A549 treated with Mapracorat at 1 μM for 4 hours (cell line): ENCODE data around the gene FHOD3. TPM values are rescaled to one million over a fixed set of nuclear protein-coding genes. Genes with fewer than 3 reads are reported as not detected.

ENCODE experiments used
- total RNA-seq: library from RNA; stranded (reverse); fragments of 200-300 nt; extraction: Qiagen RNA extraction; gene quantifications from 5 replicates; pipeline ENCODE4 v1.2.3, GENCODE V29; 2022

The FHOD3 gene
- total RNA-seq, result 2.2 to 2.8 TPM (median 2.4 TPM) in 5 replicates

GRCh38 chr18:36297417-36298125 is at the start of gene FHOD3:
Gene FHOD3 (plus strand): TSS chr18:36297713. CDS start chr18:36297836, 123 bp downstream.

GRCh38 chr18:36828630-36829361 is 531.3 kb downstream of the FHOD3 start, which contains the start of the genes KIAA1328 and TPGS2:
Gene KIAA1328 (plus strand): TSS chr18:36829127. CDS start chr18:36829139, 12 bp downstream.
Gene TPGS2 (minus strand): TSS chr18:36829002. CDS start chr18:36828767, 235 bp downstream.

Other genes starting within 250 kb of the FHOD3 start
- 16.2 to 22.2 TPM (median 20.9 TPM) in 5 replicates for gene RPRD1A, start 230.2 kb upstream of the FHOD3 start, total RNA-seq
- 41.1 to 53.5 TPM (median 50.8 TPM) in 5 replicates for gene SLC39A6, start 168.4 kb upstream of the FHOD3 start, total RNA-seq
- 33.2 to 37.1 TPM (median 35.0 TPM) in 5 replicates for gene ELP2, start 167.8 kb upstream of the FHOD3 start, total RNA-seq
- gene MOCOS, start 110.2 kb upstream of the FHOD3 start, total RNA-seq, result 2.6 to 3.0 TPM (median 2.7 TPM) in 5 replicates